H1 (cell line): Measurements from ENCODE around the gene CRYBA4. TPM values are rescaled to one million over a fixed set of nuclear protein-coding genes. Genes with fewer than 3 reads are reported as not detected.

ENCODE experiments used
- polyA plus RNA-seq, 7 experiments: library from polyadenylated mRNA; depleted of rRNA in 3 of 7; stranded (reverse) in 5 of 7; unstranded in 2 of 7; fragments of >200 nt in 5 of 7; fragments of 200-250 nt in 2 of 7; gene quantifications; 1 replicate in 5 of 7; 2 replicates in 1 of 7; 4 replicates in 1 of 7; pipeline versions ENCODE4 v1.2.1 to v1.2.3, GENCODE V29; 2011 to 2013; ENCODE audit warnings: missing spikeins in 2 of 7, mixed read lengths in 2 of 7
- total RNA-seq: library from RNA; stranded (reverse); fragmentation: NEBNext Ultra II Directional; extraction: Animal tissue kit (Norgen Biotek cat#: 25700); gene quantifications from 2 replicates; pipeline ENCODE4 v1.2.1, GENCODE V29; 2021
- TF ChIP-seq, protein P1 (sequence below): fragments of 300-600 bp; sonication (generic); IDR thresholded peaks from 2 replicates; pipeline ENCODE4 v1.7.1; 2012; ENCODE audit warnings: low read length, moderate library complexity, mild to moderate bottlenecking, inconsistent platforms; ENCODE audit not compliant: insufficient replicate concordance

CRYBA4 gene
- total and polyA plus RNA-seq, 2 of the 8 experiments (the other 6 are each of a cell fraction or from before 2014, with no cell fraction given), result 0.67 to 3.1 TPM

- TF ChIP-seq, protein P1, sequence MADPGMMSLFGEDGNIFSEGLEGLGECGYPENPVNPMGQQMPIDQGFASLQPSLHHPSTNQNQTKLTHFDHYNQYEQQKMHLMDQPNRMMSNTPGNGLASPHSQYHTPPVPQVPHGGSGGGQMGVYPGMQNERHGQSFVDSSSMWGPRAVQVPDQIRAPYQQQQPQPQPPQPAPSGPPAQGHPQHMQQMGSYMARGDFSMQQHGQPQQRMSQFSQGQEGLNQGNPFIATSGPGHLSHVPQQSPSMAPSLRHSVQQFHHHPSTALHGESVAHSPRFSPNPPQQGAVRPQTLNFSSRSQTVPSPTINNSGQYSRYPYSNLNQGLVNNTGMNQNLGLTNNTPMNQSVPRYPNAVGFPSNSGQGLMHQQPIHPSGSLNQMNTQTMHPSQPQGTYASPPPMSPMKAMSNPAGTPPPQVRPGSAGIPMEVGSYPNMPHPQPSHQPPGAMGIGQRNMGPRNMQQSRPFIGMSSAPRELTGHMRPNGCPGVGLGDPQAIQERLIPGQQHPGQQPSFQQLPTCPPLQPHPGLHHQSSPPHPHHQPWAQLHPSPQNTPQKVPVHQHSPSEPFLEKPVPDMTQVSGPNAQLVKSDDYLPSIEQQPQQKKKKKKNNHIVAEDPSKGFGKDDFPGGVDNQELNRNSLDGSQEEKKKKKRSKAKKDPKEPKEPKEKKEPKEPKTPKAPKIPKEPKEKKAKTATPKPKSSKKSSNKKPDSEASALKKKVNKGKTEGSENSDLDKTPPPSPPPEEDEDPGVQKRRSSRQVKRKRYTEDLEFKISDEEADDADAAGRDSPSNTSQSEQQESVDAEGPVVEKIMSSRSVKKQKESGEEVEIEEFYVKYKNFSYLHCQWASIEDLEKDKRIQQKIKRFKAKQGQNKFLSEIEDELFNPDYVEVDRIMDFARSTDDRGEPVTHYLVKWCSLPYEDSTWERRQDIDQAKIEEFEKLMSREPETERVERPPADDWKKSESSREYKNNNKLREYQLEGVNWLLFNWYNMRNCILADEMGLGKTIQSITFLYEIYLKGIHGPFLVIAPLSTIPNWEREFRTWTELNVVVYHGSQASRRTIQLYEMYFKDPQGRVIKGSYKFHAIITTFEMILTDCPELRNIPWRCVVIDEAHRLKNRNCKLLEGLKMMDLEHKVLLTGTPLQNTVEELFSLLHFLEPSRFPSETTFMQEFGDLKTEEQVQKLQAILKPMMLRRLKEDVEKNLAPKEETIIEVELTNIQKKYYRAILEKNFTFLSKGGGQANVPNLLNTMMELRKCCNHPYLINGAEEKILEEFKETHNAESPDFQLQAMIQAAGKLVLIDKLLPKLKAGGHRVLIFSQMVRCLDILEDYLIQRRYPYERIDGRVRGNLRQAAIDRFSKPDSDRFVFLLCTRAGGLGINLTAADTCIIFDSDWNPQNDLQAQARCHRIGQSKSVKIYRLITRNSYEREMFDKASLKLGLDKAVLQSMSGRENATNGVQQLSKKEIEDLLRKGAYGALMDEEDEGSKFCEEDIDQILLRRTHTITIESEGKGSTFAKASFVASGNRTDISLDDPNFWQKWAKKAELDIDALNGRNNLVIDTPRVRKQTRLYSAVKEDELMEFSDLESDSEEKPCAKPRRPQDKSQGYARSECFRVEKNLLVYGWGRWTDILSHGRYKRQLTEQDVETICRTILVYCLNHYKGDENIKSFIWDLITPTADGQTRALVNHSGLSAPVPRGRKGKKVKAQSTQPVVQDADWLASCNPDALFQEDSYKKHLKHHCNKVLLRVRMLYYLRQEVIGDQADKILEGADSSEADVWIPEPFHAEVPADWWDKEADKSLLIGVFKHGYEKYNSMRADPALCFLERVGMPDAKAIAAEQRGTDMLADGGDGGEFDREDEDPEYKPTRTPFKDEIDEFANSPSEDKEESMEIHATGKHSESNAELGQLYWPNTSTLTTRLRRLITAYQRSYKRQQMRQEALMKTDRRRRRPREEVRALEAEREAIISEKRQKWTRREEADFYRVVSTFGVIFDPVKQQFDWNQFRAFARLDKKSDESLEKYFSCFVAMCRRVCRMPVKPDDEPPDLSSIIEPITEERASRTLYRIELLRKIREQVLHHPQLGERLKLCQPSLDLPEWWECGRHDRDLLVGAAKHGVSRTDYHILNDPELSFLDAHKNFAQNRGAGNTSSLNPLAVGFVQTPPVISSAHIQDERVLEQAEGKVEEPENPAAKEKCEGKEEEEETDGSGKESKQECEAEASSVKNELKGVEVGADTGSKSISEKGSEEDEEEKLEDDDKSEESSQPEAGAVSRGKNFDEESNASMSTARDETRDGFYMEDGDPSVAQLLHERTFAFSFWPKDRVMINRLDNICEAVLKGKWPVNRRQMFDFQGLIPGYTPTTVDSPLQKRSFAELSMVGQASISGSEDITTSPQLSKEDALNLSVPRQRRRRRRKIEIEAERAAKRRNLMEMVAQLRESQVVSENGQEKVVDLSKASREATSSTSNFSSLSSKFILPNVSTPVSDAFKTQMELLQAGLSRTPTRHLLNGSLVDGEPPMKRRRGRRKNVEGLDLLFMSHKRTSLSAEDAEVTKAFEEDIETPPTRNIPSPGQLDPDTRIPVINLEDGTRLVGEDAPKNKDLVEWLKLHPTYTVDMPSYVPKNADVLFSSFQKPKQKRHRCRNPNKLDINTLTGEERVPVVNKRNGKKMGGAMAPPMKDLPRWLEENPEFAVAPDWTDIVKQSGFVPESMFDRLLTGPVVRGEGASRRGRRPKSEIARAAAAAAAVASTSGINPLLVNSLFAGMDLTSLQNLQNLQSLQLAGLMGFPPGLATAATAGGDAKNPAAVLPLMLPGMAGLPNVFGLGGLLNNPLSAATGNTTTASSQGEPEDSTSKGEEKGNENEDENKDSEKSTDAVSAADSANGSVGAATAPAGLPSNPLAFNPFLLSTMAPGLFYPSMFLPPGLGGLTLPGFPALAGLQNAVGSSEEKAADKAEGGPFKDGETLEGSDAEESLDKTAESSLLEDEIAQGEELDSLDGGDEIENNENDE, result no peak
- TF ChIP-seq, all 59 proteins: peak for 1
Measured at GRCh38 chr22:26587991-26588613, 33.7 kb upstream of the CRYBA4 start (continued).
